DMS114 treated with DMSO at 0.1 percent for 48 hours (cell line): ENCODE data around the gene ALAS1.
"Not testable (repeated sequence)": the region's sequence is repeated elsewhere in the genome, so short reads cannot be mapped to it uniquely, and the experiment has no call there.

Source experiments
- DNase-seq: peaks from one replicate; lab custom pipeline; 2025; ENCODE audit not compliant: unreplicated experiment; lab: John Stamatoyannopoulos, UW

Gene ALAS1

GRCh38 chr3:52176951-52177700 is 20.8 kb upstream of the ALAS1 start:
- DNase-seq: no peak

GRCh38 chr3:52177701-52178042 is 20.3 kb upstream of the ALAS1 start:
- DNase-seq: no peak

GRCh38 chr3:52178126-52178525 is 19.8 kb upstream of the ALAS1 start:
- not testable (repeated sequence) for DNase-seq

- DNase-seq: no peak
Observed at GRCh38 chr3:52178537-52178936, 19.4 kb upstream of the ALAS1 start.

- DNase-seq: no peak
Observed at GRCh38 chr3:52181543-52181942, 16.4 kb upstream of the ALAS1 start.

- DNase-seq: no peak
Observed at GRCh38 chr3:52182196-52182595, 15.8 kb upstream of the ALAS1 start.

GRCh38 chr3:52182691-52183090 is 15.3 kb upstream of the ALAS1 start:
- no peak for DNase-seq

GRCh38 chr3:52183786-52184445 is 14.0 kb upstream of the ALAS1 start:
- DNase-seq: no peak

- no peak for DNase-seq
Observed at GRCh38 chr3:52184690-52185089, 13.3 kb upstream of the ALAS1 start.

GRCh38 chr3:52185311-52185710 is 12.6 kb upstream of the ALAS1 start:
- no peak for DNase-seq

- DNase-seq: no peak
Observed at GRCh38 chr3:52185837-52186236, 12.1 kb upstream of the ALAS1 start.

- no peak for DNase-seq
Observed at GRCh38 chr3:52186729-52187128, 11.2 kb upstream of the ALAS1 start.

- DNase-seq: no peak
Observed at GRCh38 chr3:52188556-52188955, 9.4 kb upstream of the ALAS1 start.

GRCh38 chr3:52190294-52191074 is 7.5 kb upstream of the ALAS1 start:
- DNase-seq: no peak

- DNase-seq: no peak
Observed at GRCh38 chr3:52191663-52192062, 6.3 kb upstream of the ALAS1 start.

GRCh38 chr3:52193065-52193464 is 4.9 kb upstream of the ALAS1 start:
- DNase-seq: no peak

GRCh38 chr3:52194485-52195290 is 3.3 kb upstream of the ALAS1 start:
- no peak for DNase-seq

- no peak for DNase-seq
Observed at GRCh38 chr3:52195291-52195597, 2.7 kb upstream of the ALAS1 start.

GRCh38 chr3:52195823-52196331 is 2.1 kb upstream of the ALAS1 start:
- no peak for DNase-seq

- DNase-seq: no peak
Observed at GRCh38 chr3:52196977-52197376, 983 bp upstream of the ALAS1 start.

- no peak for DNase-seq
Observed at GRCh38 chr3:52197499-52197841, 490 bp upstream of the ALAS1 start.
